GM21576 (cell line): ENCODE data around the gene SLC14A1.

ENCODE experiments used
- ATAC-seq: cut with Tn5 transposase; IDR thresholded peaks from one replicate; pipeline ENCODE4 v1.9.1; 2021; ENCODE audit warnings: mild to moderate bottlenecking, moderate library complexity; ENCODE audit not compliant: unreplicated experiment

SLC14A1 gene

DNA sequence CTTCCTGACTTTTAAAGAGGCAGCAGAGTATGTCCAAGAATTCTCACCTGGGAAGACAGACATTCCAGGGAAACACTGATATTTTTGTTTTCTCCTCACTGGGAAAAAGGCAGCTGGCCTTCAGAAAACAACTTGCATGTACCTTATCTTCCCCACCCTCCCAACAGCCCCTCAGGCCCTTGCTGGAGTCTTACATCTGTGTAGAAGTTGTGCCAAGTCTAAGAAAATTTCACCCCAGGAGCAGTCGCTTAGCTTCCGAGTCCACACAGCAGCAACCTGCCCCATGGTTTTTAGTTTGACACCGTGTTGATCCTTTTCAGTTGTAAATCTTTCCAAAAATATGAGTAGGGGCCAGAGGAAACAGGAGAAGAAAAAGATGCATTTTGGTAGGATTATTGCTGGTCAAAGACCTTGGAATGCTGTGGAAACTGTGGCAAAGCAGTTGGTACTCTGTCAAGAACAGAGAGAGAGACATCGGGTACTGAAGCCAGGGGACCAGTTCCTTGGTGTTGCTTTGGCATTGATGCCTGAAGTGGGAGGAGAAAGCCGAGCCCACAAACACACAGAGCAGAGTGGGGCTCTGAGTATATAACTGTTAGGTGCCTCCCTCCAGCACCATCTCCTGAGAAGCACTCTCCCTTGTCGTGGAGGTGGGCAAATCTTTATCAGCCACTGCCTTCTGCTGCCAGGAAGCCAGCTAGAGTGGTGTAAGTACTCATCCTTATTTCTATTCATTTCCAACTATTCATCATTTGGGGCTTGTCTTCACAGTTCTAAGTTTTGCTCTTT, at the start of gene SLC14A1:
Gene SLC14A1 (plus strand): TSS at position 615 of the 789 bp plus-strand sequence. CDS start 6,140 bp downstream, outside the sequence.
- no peak for ATAC-seq

DNA sequence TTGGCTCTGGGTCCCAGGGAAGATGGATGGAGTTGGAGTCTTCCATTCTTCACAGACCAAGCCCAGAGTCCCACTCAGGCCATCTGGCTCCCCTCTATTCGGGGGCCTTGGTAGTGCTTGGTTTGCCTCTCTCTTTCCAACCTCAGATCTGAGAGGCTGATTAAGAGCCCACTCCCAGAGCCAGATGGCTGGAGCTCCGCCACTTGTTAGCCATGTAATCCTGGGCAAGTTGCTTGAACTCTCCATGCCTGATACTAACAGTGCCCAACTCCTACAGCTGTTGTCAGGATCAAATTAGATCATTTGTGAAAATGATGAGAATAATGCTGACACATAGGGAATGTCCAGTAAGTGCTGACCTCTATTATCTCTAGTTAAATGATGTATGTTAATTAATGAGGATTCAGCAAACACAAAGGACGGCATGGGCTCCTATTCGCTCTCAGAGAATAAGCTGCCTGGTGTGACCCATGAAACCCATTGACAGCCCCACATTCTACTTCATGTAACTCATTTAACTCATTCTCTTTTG, 46.6 kb upstream of the SLC14A1 start:
- no peak for ATAC-seq

DNA sequence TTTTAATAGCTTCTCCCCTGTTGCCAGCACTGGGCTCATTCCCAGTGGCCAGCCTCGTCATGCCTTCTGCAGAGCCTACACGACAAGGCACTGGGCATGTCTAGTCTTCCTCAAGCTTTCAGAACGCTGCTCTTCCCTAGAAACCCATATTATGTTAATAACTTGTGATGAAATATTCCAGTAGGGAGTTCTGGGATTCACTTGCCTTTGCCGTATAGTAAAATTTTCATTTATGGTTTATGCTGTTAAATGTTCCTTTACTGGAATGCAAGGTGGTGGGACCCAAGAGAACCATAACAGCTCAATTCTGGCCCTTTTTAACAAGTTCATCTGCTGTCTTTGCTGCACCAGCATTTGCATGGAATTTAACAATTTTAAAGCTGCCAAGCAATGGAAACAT, 45.5 kb upstream of the SLC14A1 start:
- no peak for ATAC-seq

DNA sequence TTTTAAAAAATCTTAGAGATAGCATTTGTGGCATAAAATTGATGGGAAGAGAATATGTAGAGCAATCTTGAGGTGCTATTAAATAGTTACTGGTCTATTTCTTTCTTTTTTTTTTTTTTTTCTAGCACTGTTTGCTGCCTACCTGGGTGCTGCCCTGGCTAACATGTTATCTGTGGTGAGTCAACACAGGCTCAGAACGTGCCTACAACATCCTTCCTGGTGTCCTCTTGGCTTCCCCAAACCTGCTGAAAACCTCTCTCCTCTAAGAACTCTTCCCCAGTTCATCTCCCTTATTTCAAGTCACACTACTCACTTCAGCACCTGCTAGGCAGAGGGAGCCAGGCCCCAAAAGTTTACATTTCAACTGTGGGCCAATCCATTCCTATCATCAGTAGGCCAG, 45.1 kb upstream of the SLC14A1 start:
- ATAC-seq, result no peak

DNA sequence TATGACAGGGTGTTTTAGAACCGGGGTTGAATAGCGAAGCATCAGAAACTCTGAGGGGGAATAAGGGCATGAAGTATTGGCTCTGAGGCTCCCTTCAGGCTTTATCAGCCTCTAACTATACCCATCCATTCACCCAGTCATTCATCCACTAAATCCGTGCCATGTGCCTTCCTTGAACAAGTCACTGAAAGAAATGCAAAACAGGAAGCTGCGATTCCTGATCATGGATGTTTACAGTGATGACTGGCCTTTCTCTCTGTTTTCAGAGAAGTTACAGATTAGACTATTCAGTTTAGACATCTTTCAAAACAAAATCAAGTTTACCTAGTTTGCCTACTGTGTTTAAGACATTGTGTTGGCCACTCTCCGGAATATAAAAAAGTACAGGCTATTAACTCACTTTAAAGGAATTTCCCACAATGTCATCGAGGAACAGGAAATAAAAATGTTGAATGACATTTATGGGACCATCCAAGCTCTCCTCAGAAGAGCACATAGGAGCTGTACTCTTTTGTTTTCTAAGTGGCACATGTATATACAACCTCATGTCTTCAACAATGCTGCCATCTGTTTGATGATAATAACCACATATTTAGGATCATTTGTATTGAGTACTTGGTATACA, 43.8 kb upstream of the SLC14A1 start:
- ATAC-seq, result no peak

DNA sequence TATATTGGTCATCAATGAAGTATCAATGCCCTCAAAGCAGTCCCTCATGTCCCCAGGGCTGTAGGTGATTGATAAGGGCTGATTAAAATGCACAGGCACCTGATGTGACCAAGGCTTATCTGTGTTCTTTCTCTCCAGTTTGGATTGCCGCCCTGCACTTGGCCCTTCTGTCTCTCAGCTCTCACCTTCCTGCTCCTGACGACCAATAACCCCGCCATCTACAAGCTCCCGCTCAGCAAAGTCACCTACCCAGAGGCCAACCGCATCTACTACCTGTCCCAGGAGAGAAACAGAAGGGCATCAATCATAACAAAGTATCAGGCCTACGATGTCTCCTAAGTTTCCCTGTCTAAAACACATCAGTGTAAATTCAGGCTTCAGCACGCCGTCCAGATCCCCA, 41.8 kb upstream of the SLC14A1 start:
- no peak for ATAC-seq

DNA sequence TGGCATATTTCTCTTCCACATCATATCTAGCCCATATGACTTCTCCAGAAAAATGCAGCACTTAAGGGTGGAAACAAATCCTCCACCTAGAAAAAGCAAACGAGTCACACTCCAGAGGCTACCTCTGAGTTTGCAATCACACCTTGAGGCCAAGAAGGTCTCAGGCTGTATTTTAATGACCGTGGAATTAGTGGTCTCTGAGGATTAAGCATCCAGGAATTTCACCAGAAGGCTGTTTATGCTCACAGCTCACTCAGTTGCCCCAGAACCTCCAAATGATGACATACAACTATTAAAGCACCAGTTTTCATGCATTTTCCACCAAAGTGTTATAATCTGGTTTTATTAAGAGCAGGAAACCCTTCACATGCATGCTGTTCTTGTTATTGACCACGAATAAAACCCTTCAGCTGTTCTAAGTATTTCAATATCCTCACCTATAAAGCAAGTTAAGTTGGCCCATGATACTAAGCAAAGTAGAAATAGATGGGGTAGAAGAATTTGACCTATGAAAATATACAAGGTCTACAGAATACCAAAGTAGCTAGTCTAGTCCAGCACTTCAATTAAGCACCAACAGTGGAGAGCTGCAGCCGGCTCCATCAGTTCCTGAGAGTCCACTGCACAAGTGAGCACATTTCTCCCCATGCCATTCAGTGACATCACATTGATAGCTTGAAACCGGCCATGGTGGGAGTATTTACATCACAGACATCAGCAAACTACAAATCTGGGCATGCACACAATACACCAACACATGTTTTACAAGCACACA, 39.5 kb upstream of the SLC14A1 start:
- ATAC-seq, result no peak

DNA sequence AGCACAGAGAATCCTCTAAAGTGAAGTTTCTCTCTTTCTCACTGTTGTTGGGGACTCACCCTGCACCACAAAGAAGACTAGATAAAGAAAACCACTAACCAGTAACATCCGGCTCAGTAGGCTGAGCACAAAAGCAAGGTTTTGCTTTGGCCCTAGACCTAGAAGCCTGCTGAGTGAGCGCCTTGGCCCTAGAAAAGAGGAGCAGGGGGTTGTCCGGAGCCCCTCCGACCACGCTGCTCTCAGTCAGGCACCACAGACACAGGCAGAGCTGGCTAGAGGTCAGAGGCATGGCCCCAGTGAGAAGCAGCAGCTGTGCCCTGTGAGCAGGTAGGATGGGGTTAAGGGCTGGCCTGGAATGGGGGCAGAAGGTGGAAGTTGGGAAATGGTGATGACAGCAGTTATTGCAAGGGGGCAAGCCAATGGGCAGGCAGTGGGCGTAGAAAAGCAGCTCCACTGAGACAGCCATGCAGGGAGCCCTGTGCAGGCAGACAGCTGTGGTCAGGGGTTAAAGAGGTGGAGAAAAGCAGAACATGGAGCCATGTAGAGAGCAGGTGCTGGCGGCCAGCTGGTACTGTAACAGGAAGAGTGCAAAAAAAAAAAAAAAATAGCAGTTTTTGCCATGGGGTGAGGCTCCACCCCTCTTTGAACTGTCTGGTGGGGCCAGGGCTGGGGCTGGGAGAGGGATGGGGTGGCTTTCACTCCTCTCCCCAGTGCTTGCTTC, 36.9 kb upstream of the SLC14A1 start:
- ATAC-seq, result peak; percentile 81

- ATAC-seq, result peak; percentile 42
These were observed 36.4 kb upstream of the SLC14A1 start for GRCh38 chr18:45687621-45688020.

- ATAC-seq, result no peak
These were observed 35.9 kb upstream of the SLC14A1 start for GRCh38 chr18:45688113-45688512.

DNA sequence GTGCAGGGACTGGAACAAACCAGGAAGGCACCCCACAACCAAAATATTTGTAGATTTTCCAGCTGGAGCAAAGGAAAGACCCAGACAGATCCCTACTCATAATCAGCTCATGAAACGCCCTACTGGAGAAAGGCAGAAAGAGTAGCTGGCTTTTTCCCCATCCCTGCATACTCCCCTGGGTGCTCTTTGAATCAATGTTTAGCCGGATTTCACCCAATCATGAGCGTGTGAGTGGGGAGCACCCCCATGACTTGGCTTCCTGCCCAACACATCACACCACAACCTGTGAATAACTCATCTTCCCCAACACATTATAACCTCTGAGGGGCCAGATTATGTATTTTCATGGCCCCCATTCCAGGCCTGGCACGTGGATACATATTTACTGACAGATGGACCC, 35.1 kb upstream of the SLC14A1 start:
- no peak for ATAC-seq

- no peak for ATAC-seq
These were observed 34.6 kb upstream of the SLC14A1 start for GRCh38 chr18:45689396-45689795.

DNA sequence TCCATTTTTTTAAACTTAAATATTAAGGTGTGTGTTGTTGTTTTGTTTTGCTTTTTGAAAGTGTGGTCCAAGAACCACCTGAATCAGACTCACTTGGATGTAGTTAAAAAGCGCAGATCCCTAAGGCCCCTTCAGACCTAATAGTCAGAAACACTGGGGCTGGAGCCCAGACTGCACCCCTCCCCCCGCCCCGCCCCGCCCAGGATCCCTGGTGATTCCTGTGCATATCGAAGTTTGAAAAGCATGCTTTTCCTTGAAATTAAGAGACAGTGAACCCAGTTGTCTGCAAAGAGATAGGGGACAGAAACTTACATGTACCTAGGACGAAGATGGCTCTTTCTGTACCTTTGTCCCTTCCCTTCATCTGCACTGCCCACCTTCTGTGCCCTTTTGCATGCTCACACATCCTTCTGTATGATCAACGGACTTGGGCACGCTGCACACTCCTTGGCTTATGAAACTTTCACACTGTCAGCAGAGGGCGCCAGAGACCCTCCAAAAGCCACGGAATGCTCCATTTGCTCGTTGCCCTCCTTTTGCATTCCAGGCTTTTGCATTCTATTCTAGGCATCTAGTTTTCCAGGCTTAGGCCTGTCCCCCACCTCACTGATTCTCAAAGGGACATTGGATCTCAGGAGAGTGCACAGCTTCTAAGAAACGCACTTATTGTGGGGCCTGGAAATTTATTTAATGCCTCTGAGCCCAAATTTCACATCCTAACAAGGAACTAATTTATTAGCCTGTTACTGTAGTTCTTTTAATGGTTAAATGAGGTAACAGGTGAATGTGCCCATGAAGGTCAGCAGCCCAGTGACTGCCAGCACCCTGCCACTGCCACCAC, 32.8 kb upstream of the SLC14A1 start:
- no peak for ATAC-seq

GRCh38 chr18:45691816-45692179, 32.2 kb upstream of the SLC14A1 start:
- no peak for ATAC-seq

DNA sequence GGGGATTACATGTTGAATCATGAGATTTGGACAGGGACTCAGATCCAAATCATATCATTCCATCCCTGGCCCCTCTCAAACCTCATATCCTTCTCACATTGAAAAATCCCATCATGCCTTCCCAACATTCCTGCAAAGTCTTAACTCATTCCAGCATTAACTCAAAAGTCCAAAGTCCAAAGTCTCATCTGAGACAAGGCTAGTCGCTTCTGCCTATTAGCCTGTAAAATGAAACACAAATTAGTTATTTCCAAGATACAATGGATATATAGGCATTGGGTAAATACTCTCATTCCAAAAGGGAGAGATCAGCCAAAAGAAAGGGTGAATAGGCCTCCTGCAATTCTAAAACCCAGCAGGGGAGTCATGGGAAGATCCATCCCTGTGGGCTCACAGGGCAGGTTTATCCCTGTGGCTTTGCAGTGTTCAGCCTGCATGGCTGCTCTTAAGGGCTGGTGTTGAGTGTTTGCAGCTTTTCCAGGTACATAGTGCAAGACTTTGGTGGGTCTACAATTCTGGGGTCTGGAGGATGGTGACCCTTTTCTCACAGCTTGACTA, 21.2 kb upstream of the SLC14A1 start:
- no peak for ATAC-seq

DNA sequence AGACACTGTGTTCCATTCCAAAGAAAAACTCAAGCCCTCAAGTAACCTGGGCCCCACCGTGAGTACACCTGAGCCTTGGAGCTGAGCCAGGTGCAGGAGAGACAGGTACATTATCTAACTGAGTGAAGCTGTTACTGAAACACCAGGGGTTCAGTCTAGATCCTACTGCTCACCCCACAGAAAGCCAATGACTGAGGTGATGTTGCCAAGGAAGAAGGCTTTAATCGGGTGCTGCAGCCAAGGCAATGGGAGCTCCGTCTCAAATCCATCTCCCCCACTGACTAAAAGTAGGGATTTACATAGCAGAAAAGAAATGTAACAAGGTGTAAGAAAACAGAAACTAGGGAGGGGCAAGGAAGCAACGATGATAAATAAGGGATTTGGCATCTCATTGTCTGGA, 15.2 kb upstream of the SLC14A1 start:
- ATAC-seq, result no peak

DNA sequence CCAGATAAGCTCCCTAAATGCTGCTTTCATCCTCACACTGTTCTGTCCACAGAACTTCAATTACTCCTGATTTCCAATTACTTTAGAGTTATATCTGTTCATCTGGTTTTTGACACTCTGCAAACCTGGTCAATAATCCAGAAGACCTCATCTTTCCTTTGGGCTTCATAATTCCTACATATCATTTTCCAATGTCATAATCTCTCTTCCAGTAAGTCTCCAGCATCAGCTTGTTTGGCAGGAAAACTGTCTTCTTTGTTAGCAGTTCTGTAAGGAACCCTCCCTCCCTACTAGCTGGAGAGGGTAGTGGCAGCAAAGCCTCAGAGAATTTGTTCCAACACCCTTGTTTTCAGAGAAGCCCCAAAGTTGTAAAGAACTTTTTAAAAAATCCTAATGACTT, 11.9 kb upstream of the SLC14A1 start:
- ATAC-seq, result no peak

GRCh38 chr18:45713239-45713638, 10.7 kb upstream of the SLC14A1 start:
- no peak for ATAC-seq

DNA sequence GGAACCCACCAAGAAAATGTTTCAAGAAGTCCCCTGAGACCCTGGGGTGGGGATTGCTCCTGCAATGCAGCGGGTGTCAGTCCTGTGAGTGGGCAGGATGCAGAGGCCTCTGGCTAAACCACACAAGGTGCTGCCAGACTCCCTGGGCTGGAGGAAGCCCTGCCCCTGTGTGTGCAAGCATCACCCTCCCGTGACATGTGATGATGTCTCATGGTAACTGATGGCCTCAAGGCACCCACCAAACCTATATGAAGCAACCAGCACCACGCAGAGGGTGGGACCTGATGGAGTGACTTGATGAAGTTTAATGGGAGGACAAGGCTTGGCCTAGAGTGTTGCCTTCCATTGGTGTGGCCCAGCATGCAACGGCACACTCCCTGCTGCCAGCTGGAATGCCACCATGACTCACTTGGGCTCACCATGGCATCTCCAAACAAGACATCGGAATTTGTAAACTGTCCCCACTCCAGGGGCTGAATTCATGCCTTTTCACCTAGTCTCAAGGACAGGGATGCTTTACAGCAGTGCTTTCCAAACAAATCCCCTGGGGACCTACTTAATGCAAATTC, 8.7 kb upstream of the SLC14A1 start:
- ATAC-seq, result no peak
